ENCODE measurements around the gene HOXA11.

The HOXA11 gene

GRCh38 chr7:27192546-27193334 lies 7.7 kb upstream of the HOXA11 start:
- DNase-seq = no peak

- no peak for DNase-seq
These were observed 7.0 kb upstream of the HOXA11 start for GRCh38 chr7:27191833-27192545.

- no peak for DNase-seq
These were observed 6.2 kb upstream of the HOXA11 start for GRCh38 chr7:27191161-27191731.

GRCh38 chr7:27189997-27190748 lies 5.1 kb upstream of the HOXA11 start:
- DNase-seq = no peak

GRCh38 chr7:27189295-27189996 lies 4.4 kb upstream of the HOXA11 start:
- no peak for DNase-seq

GRCh38 chr7:27188386-27189294 lies 3.6 kb upstream of the HOXA11 start:
- no peak for DNase-seq

- no peak for DNase-seq
These were observed 2.7 kb upstream of the HOXA11 start for GRCh38 chr7:27187475-27188385.

- DNase-seq = no peak
These were observed 1.8 kb upstream of the HOXA11 start for GRCh38 chr7:27186668-27187474.

GRCh38 chr7:27185854-27186667 lies 1.0 kb upstream of the HOXA11 start:
- no peak for DNase-seq

GRCh38 chr7:27184337-27185012 lies 557 bp downstream of the HOXA11 start:
- DNase-seq = no peak

- no peak for DNase-seq
These were observed 1.2 kb downstream of the HOXA11 start for GRCh38 chr7:27183682-27184336.

- no peak for DNase-seq
These were observed 2.0 kb downstream of the HOXA11 start for GRCh38 chr7:27182861-27183681.

- DNase-seq = no peak
These were observed 2.7 kb downstream of the HOXA11 start for GRCh38 chr7:27182285-27182841.

- no peak for DNase-seq
These were observed 3.2 kb downstream of the HOXA11 start for GRCh38 chr7:27181795-27182275.

GRCh38 chr7:27180431-27181420 lies 4.3 kb downstream of the HOXA11 start:
- no peak for DNase-seq
